ENCODE results near the gene TNS2.
"Not testable (repeated sequence)": the region's sequence is repeated elsewhere in the genome, so short reads cannot be mapped to it uniquely, and the experiment has no call there.

The TNS2 gene

GRCh38 chr12:53049571-53050318 lies at the start of gene TNS2:
TNS2 (plus strand) TSS chr12:53050065; CDS start chr12:53050186, 121 bp downstream.
- Mint-ChIP-seq H3K27ac (peak within 1 kb of the TSS; percentile 51), H3K4me1 (peaks cover 29% of the 10 kb centered on the region), H3K9me3 (no peaks in the 10 kb centered on the region), H3K27me3 (no peaks in the 10 kb centered on the region), H3K4me3 (no peak within 1 kb of the TSS), H3K36me3 (no peaks in the 10 kb centered on the region)

- H3K4me3 Mint-ChIP-seq: no peak overlapping the region
- H3K4me1 Mint-ChIP-seq: peaks cover 22% of the 10 kb centered on the region
- H3K27me3 Mint-ChIP-seq: no peaks in the 10 kb centered on the region
- peaks cover 12% of the 10 kb centered on the region for H3K36me3 Mint-ChIP-seq
- no peak overlapping the region for H3K27ac Mint-ChIP-seq
- H3K9me3 Mint-ChIP-seq: no peaks in the 10 kb centered on the region
Measured at GRCh38 chr12:53004178-53004577, 45.7 kb upstream of the TNS2 start.

- H3K4me3 Mint-ChIP-seq: no peak overlapping the region
- H3K27ac Mint-ChIP-seq: peak overlapping the region; percentile 75
Measured at GRCh38 chr12:53004582-53004981, 45.3 kb upstream of the TNS2 start.

GRCh38 chr12:53005215-53005985 lies 44.5 kb upstream of the TNS2 start:
- Mint-ChIP-seq H3K27me3 (no peaks in the 10 kb centered on the region), H3K9me3 (no peaks in the 10 kb centered on the region), H3K27ac (peak overlapping the region; percentile 97), H3K4me3 (peak overlapping the region; percentile 99), H3K36me3 (peaks cover 17% of the 10 kb centered on the region), H3K4me1 (peaks cover 34% of the 10 kb centered on the region)

More at GRCh38 chr12:53004582-53004981, 45.3 kb upstream of the TNS2 start:
- Mint-ChIP-seq H3K27me3 (no peaks in the 10 kb centered on the region), H3K4me1 (peaks cover 26% of the 10 kb centered on the region), H3K9me3 (no peaks in the 10 kb centered on the region), H3K36me3 (peaks cover 12% of the 10 kb centered on the region)

- peaks cover 40% of the 10 kb centered on the region for H3K4me1 Mint-ChIP-seq
- H3K36me3 Mint-ChIP-seq: peaks cover 17% of the 10 kb centered on the region
- H3K27me3 Mint-ChIP-seq: no peaks in the 10 kb centered on the region
- H3K9me3 Mint-ChIP-seq: no peaks in the 10 kb centered on the region
- peak within 1 kb of the TSS; percentile 99 for H3K4me3 Mint-ChIP-seq
- peak within 1 kb of the TSS; percentile 97 for H3K27ac Mint-ChIP-seq
Measured at GRCh38 chr12:53005986-53006809, 43.7 kb upstream of the TNS2 start, which contains the start of gene EIF4B. EIF4B (plus strand) TSS chr12:53006456; CDS start chr12:53006484, 28 bp downstream.

GRCh38 chr12:53006810-53007309 lies 43.0 kb upstream of the TNS2 start:
- no peaks in the 10 kb centered on the region for H3K9me3 Mint-ChIP-seq
- H3K27me3 Mint-ChIP-seq: no peaks in the 10 kb centered on the region
- H3K36me3 Mint-ChIP-seq: peaks cover 24% of the 10 kb centered on the region
- H3K4me1 Mint-ChIP-seq: peaks cover 47% of the 10 kb centered on the region
- H3K4me3 Mint-ChIP-seq: peak overlapping the region; percentile 99
- peak overlapping the region; percentile 97 for H3K27ac Mint-ChIP-seq

GRCh38 chr12:53007343-53007742 lies 42.5 kb upstream of the TNS2 start:
- Mint-ChIP-seq H3K27ac (peak overlapping the region; percentile 97), H3K36me3 (peaks cover 25% of the 10 kb centered on the region), H3K27me3 (no peaks in the 10 kb centered on the region), H3K4me1 (peaks cover 50% of the 10 kb centered on the region), H3K9me3 (no peaks in the 10 kb centered on the region), H3K4me3 (peak overlapping the region; percentile 99)

GRCh38 chr12:53008760-53009159 lies 41.1 kb upstream of the TNS2 start:
- peak overlapping the region; percentile 35 for H3K27ac Mint-ChIP-seq
- peaks cover 61% of the 10 kb centered on the region for H3K4me1 Mint-ChIP-seq
- H3K9me3 Mint-ChIP-seq, H3K27me3 Mint-ChIP-seq: not testable (repeated sequence)
- peaks cover 25% of the 10 kb centered on the region for H3K36me3 Mint-ChIP-seq
- peak overlapping the region; percentile 99 for H3K4me3 Mint-ChIP-seq

- Mint-ChIP-seq H3K36me3 (peaks cover 28% of the 10 kb centered on the region), H3K27ac (peak overlapping the region; percentile 87), H3K27me3 (no peaks in the 10 kb centered on the region), H3K4me3 (peak overlapping the region; percentile 58), H3K9me3 (no peaks in the 10 kb centered on the region), H3K4me1 (peaks cover 74% of the 10 kb centered on the region)
Measured at GRCh38 chr12:53010955-53011354, 38.9 kb upstream of the TNS2 start.

- peak overlapping the region; percentile 58 for H3K4me3 Mint-ChIP-seq
- H3K27me3 Mint-ChIP-seq: no peaks in the 10 kb centered on the region
- H3K36me3 Mint-ChIP-seq: peaks cover 29% of the 10 kb centered on the region
- H3K9me3 Mint-ChIP-seq: no peaks in the 10 kb centered on the region
- H3K27ac Mint-ChIP-seq: peak overlapping the region; percentile 87
- peaks cover 76% of the 10 kb centered on the region for H3K4me1 Mint-ChIP-seq
Measured at GRCh38 chr12:53011889-53012288, 38.0 kb upstream of the TNS2 start.

GRCh38 chr12:53012928-53013327 lies 36.9 kb upstream of the TNS2 start:
- no peaks in the 10 kb centered on the region for H3K9me3 Mint-ChIP-seq
- H3K4me3 Mint-ChIP-seq: no peak overlapping the region
- H3K27me3 Mint-ChIP-seq: no peaks in the 10 kb centered on the region
- no peak overlapping the region for H3K27ac Mint-ChIP-seq
- H3K36me3 Mint-ChIP-seq: peaks cover 24% of the 10 kb centered on the region
- H3K4me1 Mint-ChIP-seq: peaks cover 69% of the 10 kb centered on the region

- Mint-ChIP-seq H3K4me1 (peaks cover 54% of the 10 kb centered on the region), H3K27ac (peak overlapping the region; percentile 1), H3K27me3 (no peaks in the 10 kb centered on the region), H3K36me3 (peaks cover 21% of the 10 kb centered on the region), H3K9me3 (no peaks in the 10 kb centered on the region), H3K4me3 (peak overlapping the region; percentile 67)
Measured at GRCh38 chr12:53014709-53015108, 35.2 kb upstream of the TNS2 start.

GRCh38 chr12:53025250-53025649 lies 24.6 kb upstream of the TNS2 start:
- no peak overlapping the region for H3K4me3 Mint-ChIP-seq
- peak overlapping the region; percentile 67 for H3K27ac Mint-ChIP-seq
- no peaks in the 10 kb centered on the region for H3K9me3 Mint-ChIP-seq
- H3K27me3 Mint-ChIP-seq: no peaks in the 10 kb centered on the region
- peaks cover 25% of the 10 kb centered on the region for H3K36me3 Mint-ChIP-seq
- H3K4me1 Mint-ChIP-seq: peaks cover 7% of the 10 kb centered on the region

GRCh38 chr12:53027014-53027413 lies 22.9 kb upstream of the TNS2 start:
- H3K9me3 Mint-ChIP-seq, H3K4me3 Mint-ChIP-seq, H3K27ac Mint-ChIP-seq, H3K27me3 Mint-ChIP-seq: not testable (repeated sequence)
- peaks cover 28% of the 10 kb centered on the region for H3K36me3 Mint-ChIP-seq
- H3K4me1 Mint-ChIP-seq: peaks cover 12% of the 10 kb centered on the region

- H3K27ac Mint-ChIP-seq: no peak overlapping the region
- H3K27me3 Mint-ChIP-seq: no peaks in the 10 kb centered on the region
- peaks cover 6% of the 10 kb centered on the region for H3K4me1 Mint-ChIP-seq
- H3K4me3 Mint-ChIP-seq: no peak overlapping the region
- H3K9me3 Mint-ChIP-seq: no peaks in the 10 kb centered on the region
- peaks cover 20% of the 10 kb centered on the region for H3K36me3 Mint-ChIP-seq
Measured at GRCh38 chr12:53031616-53032015, 18.2 kb upstream of the TNS2 start.
